Stimulated activated CD4-positive, alpha-beta T cell treated with anti-CD3 and anti-CD28 coated beads, Interleukin-12 subunit alpha, Interleukin-12 subunit beta, amount 100 ng/mL, for 4 hours (primary cell): ENCODE measurements around the gene CFI.
A peak's percentile ranks its signal among the peaks of the same experiment; 100 is the strongest.

Source experiments
- DNase-seq: peaks from one replicate; pipeline ENCODE4 v3.0.0-alpha.2; 2020

The CFI gene

DNA sequence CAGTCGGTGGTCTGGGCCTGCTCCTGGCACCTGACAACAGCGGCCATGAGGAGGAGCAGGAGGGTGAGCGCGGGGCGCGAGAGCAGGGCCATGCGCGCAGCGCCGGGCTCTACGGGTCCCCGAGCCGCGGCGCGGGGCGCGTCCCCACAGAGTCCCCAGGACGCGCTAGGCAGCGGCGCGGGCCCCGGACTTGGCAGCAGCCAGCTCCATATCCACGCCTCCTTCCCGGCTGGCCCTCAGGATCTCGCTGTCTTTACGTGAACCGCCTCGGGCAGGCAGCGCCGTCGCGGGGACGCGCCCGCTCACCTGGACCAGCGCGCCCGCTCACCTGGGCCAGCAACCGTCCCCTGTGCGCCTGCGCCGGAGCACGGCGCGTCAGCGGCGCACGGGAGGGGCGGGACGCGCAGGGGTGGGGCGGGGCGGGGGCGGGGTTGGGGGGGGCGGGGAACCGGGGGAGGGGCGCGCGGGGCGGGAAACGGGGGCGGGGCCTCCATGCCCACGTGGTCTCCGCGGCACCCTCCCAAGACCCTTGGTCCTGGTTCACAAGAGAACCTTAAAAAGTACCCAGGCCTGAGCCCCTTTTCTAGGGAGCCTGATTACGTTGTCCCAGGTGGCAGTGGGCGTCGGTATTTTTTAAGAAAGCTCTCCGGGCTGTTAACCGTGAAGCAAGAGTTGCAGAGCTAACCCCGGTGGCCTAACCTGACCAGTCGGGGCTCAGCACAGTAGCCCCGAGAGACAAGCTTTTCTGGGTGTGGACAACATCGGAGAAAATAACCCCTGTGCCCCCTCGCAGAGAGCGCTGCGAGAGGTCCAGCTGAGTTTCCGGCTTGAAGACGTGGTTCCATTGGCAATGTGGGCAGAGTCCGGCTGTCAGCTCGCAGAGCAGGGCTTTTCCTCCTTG, 71.8 kb downstream of the CFI start, which contains the start of gene PLA2G12A:
Gene PLA2G12A (minus strand): TSS at position 353 of the 901 bp plus-strand sequence. CDS start 261 bp downstream, at position 92.
- peak; percentile 73 for DNase-seq

DNA sequence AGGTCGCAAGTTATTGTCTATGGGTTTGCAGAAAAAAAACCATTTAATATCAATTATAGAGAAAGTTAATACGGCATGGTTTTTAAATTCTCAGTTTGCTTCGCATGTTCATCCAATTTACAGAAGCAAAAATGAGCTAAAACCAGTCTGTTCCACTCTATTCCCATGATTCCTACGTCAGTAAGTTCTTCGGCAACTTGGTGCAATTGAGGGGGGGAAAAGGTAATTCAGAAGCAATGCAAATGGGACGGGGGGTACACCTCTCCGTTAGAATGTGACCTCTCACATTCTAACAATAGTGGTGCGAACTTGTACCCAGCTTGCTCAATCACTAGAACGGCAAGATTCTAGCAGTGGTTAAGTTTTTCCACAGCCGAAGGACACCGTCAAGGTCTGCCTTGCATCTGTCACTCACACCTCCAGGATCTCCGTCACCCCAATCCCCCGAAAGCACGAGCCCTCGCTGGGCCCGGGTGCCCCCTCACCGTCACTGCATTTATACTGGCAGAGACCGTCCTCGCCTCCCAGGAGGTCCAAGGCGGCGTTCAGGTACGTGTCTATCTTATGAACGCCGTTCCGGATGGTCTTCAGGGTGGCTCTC, 72.6 kb downstream of the CFI start:
- DNase-seq: no peak

DNA sequence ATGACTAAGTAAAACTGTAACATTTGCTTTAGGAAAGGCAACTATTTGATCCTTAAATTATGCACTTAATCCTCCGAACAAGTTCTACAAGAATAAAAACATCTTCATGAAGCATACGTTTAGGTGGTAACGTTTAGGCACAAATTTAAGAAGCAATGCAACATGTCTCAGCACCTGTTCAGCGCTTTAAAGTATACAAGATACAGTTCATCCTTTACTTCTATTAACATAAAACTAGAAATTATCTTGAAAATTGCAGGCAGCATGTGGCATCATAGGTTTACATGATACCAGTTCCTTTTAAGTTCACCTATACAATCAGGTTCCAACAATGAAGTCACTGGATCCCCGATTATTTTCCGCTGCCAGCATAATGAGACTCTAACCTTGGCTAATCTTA, 73.4 kb downstream of the CFI start:
- DNase-seq: no peak

DNA sequence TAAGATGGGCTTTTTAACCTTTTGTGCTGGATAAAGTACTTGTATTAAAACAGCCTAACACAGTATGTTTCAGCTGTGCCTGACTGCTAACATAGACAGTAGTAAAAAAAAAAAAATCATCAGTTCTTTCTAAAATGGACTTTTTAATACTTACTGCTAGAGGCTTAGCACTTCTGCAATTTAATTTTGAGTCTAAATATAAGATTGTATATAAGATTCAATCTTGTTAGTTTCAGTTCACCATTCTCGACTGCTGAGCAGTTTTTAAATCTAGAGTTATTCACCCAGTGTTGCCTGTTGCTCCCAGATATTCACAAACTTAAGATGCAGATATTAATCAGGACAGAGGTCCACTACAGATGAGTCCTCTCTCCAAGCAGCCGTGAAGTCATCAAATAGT, 78.7 kb downstream of the CFI start:
- no peak for DNase-seq

DNA sequence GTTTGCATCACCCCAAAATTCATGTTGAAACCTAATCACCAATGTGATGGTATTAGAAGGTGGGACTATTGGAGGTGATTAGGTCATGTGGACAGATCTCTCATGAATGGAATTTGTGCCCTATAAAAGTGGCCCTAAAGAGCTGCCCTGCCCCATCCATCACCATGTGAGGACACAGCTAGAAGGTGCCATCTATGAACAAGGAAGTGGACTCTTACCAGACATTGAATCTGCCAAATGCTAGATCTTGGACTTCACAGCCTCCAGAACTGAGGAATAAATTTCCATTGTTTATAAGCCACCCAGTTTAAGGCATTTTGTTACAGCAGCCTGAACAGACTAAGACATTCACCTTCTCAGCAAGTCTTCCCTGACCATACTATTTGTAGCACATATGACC, 79.4 kb downstream of the CFI start:
- no peak for DNase-seq

DNA sequence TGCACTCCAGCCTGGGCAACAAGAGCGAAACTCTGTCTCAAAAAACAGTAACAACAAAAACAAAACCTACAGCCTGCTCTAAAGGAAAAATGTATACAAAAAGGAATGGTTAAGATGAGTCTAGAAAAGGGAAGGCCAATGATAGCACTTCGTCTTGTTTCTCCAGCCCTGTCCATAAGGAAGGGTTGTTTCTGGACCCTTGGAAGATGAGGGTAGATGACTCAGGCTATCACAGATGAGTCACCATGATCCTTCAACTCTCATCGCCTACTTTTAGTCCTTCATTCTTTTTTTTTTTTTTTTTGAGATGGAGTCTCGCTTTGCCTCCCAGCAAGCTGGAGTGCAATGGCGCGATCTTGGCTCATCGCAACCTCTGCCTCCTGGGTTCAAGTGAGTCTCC, 80.8 kb downstream of the CFI start:
- DNase-seq: no peak

DNA sequence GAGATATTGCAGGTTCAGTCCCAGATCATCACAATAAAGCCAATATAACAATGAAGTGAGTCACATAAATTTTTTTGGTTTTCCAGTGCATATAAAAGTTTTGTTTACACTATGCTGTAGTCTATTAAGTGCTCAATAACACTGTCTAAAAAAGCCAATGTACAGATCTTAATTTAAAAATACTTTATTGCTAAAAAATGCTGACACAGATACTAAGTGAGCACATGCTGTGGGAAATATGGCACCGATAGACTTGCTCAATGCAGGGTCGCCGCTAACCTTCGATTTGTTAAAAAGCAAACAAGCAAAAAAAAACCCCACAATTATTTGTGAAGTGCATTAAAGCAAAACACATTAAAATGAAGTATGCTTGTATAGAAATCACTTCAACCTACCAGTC, 82.2 kb downstream of the CFI start:
- DNase-seq: no peak

DNA sequence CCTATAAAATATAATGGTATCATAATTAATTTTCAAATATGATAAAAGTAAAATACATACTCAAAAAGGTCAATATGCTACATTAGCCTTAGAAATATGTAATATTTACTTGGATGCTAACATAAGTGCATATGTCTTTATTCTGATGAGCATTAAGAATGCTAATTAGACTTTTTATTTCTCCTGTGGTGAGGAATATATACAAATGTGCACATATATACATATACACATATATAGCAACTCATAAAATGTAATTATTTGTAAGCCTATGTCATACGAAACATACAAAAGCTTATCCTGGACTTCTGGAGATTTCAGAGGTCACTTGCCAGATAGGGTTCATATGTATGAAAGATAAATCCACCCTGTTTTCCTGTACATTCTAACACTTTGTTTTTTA, 83.0 kb downstream of the CFI start:
- DNase-seq: no peak

DNA sequence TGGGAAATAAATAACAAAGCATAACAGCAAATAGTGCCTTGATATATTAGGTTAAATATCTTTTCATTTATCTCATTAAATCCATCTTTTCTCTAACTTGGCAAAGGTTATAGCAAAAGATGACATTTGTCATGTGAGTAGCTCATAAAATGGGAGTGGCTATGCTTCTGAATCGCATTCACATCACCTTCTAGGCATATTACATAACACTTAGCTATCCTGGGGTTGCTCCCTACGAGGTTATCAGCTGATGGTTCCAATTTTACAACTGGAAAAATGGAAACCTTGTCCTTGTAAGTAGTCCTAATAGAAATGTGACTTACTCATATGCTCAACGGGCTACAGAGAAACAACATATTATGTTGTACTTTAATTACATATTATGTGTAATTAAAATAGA, 88.3 kb downstream of the CFI start:
- no peak for DNase-seq

DNA sequence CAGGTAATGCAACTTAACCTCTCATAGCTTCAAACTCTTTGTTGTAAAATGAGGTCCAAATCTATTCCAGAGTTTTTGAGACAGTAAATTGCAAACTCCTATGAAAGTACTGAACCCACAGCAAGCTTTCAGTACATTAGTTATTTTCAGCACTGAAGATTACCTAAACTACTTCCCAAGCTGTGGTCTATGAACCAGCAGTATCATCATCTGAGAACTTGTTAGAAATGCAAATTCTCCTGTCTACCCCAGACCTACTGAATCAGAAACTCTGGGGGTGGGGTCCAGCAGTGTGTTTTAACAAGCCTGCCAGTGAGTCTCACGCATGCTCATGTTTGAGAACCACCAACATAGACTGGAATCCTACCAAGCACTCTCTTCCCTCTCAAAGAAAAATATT, 92.8 kb downstream of the CFI start:
- DNase-seq: no peak

DNA sequence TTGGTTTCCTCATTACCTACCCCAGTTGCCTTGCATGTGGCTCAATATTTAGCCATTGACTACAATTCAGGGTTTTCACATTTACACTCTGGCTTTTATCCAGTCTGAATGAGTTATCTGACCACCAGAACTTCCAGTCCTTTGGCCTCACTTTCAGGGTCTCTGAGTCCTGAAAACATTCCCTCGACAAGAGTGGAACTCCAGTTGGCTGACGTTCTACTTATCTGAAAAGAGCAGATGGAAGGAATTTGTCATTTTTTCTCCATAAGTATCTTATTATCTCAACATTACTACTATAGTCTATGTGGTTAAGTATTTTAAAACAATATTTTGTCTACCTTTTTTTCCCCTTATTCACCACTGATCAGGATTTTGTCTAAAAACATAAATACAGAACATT, 93.4 kb downstream of the CFI start:
- no peak for DNase-seq

DNA sequence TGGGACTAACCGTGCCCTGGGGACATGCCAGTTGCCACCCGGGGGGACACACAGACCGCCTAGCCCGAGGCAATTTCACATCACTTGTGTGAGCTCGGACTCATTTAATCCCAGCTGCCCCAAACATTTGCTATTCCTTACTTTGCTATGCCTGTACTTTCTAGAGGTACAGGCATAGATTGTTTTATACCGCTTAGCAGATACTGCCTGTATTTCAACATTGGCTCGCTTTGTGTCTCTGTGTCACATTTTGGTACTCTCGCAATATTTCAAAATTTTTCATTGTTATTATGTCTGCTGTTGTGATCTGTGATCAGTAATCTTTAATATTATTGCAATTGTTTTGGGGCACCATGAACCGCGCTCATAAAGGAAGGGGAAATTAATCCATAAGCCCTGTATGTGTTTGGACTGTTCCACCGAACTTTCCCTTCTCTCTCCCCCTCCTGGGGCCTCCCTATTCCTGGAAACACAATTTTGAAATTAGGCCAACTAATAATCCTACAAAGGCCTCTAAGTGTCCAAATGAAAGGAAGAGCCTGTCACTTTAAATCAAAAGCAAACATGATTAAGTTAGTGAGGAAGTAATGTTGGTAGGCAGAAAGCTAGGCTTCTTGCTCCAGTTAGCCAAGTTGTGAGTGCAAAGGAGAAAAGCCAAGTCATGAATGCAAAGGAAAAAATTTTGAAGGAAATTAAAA, 98.0 kb downstream of the CFI start:
- no peak for DNase-seq

DNA sequence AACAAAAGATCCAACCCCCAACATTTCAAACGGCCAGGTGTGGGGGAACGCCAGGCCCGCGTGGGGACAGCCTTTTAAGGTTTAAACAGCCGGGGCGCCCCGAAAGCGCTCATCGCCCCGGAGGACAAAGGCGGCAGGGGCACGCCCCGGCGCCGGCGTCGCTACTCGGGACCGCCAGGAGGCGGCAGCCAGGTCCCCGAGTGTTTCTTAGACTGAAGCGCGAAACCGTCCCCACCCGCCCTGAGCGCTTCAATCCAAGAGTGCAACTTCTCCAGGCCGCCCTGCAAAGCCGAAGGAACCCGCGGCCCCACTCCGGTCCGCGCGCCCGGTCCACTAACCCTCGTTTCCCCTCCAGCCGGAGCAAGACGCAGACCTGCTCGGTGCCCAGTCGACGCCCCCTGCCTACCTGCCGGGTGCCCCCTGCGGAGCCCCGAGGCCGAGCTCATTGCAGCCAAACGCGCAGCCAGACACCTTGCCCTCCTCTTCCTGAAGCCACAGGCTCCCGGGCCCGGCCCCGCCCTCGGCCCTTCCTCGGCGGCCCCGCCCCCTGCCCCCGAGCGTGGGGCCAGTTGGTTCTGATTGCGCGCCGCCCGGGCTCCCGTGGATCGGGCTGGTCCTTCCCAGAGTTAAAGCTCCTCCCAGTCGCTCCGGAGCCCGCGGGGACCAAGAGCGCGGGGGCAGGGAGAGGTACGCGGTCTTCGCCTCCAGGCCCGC, 98.7 kb downstream of the CFI start, which contains the start of gene CASP6:
Gene CASP6 (minus strand): TSS at position 496 of the 714 bp plus-strand sequence. CDS start 50 bp downstream, at position 446.
- peak; percentile 57 for DNase-seq

DNA sequence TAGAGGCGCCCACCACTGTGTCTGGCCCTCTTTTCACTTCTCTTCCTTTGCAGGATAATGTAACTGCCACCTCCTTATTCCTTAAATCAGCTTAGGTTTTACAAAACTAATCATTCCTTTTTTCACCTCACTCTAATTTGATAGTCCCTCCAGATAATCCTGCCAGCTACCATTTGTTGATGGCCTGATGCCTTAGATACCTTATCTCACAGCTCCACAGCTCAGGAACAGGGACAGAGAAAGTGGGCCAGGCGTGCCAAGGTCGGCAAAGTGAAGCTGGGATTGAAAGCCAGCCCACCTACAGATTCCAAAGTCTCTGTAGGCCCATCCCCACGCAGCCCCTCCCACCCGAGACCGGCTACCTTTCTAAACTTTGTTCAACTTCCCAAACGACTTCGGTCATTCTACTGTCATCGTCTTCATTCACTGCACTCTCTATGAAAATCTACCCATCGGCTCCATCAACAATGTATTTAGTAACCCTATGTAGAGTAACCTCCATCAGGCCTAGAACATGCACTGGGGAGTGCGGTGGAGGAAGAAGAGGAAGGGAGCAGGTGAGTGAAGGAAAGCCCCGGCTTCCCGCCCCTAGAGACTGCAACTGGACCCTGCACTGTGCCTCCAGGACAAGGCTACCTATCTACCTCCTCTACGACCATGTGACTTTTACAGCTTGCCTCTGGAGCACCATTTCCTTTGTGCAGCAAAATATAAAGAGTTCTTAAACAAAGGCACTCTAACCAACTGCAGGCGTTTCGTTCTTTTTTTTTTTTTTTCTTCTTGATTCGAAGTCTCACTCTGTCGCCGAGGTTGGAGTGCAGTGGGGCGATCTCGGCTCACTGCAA, 100.0 kb downstream of the CFI start:
- DNase-seq: no peak

DNA sequence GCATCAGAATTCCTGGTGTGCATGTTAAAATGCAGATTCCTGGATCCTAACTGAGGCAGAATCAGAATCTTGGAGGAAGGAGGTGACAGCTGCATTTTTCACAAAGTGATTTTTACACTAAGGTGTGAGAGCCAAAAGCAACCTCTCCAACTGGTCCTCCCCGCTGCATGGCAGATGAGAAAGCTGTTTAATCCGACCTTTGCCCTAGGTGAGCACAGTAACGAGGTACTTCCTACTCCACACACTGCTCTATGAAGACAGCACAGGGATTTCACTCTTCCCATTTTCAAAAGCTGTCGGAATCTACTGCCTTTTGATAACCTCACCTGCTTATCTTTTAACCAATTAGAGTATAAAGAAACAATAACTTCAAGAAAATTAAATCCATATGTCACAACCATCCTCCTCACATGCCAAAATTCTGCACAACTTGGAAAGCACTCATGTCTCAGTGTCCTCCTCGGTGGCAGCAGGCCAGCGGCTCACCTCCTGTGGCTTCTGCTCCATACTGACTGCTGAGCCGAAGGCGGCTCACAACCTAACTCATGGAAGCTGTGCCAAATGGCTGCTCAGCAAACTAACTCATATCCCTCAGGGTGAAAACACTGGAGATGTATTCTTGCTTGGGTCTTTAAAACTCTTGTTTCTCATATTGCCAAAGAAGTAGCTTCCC, 102.1 kb downstream of the CFI start:
- no peak for DNase-seq

DNA sequence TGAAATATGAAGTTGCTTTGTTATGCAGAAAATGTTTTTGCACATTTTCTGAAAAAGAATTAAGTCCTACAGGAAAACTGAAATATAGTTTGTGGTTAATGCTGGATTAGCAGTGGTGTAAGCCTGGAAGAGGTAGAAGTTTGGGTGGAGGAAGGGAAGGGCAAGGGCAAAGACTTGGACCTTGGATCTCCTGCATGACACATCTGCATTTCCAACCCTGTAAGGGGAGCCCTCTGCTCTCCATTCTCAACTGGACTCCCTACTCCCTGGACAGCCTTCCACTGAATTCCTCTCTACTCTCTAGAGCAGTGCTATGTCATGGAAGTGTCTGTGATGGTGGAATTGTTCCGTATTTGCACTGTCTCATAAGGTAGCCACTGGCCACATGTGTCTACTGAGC, 103.1 kb downstream of the CFI start:
- DNase-seq: no peak

DNA sequence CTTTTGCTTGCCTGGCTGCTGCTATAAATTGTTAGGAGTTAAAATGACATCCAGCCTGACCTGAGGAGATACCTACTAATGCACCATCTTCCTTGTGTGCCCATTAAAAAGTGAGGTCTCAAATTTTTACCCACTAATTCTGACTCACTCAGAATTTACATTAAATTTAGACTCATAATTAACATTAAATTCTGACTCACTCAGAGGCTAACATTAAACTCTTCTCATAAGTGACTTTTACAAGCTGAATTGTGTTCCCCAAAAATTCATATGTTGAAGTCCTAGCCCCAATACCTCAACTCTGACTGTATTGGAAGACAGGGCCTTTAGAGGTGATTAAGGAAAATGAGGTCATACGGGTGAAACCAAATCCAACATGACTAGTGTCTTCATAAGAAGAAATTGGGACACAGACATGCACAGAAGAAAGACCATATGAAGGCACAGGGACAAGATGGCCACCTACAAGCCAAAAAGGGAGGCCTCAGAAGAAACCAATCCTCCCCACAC, 110.3 kb downstream of the CFI start:
- no peak for DNase-seq
